OCI-LY3 (cell line): ENCODE measurements around the gene UBE2QL1.

Experiments
- EZH2phosphoT487 ChIP-seq: fragments of 200-600 bp; shearing (Covaris generic); IDR thresholded peaks from 2 replicates; pipeline ENCODE4 v1.6.1; 2018; ENCODE audit warnings: antibody characterized with exemption, mixed run types, low read depth
- TF ChIP-seq, protein P1 (sequence below): fragments of 200-600, 300-600 bp; sonication (generic); IDR thresholded peaks from 2 replicates; pipeline ENCODE4 v1.5.1; 2014; ENCODE audit warnings: antibody characterized with exemption, low read length, low read depth

DNA sequence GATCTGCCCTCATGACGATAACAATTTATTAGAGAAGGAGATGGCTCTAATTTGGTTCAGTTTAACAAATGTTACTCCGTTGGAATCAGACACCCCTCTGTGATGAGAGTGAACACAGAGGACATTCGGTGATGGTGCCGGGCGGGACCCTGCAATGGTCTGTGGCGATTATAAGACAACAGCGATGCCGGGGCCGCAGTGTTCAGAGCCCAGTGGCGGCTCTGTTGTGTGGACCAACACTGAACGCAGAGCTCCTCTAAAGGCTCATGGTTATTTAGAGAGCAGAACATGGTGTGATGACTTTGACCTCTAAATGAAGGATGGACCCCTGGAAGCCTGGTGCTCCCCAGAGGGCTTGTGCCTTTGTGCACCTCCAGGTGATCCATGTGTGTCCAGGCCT is 21.2 kb downstream of the UBE2QL1 start:
- TF ChIP-seq, protein P1, sequence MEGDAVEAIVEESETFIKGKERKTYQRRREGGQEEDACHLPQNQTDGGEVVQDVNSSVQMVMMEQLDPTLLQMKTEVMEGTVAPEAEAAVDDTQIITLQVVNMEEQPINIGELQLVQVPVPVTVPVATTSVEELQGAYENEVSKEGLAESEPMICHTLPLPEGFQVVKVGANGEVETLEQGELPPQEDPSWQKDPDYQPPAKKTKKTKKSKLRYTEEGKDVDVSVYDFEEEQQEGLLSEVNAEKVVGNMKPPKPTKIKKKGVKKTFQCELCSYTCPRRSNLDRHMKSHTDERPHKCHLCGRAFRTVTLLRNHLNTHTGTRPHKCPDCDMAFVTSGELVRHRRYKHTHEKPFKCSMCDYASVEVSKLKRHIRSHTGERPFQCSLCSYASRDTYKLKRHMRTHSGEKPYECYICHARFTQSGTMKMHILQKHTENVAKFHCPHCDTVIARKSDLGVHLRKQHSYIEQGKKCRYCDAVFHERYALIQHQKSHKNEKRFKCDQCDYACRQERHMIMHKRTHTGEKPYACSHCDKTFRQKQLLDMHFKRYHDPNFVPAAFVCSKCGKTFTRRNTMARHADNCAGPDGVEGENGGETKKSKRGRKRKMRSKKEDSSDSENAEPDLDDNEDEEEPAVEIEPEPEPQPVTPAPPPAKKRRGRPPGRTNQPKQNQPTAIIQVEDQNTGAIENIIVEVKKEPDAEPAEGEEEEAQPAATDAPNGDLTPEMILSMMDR: no peak
- TF ChIP-seq EZH2phosphoT487: no peak
